Liver (tissue), 9 donors: Measurements from ENCODE around the gene LMOD1. TPM values are rescaled to one million over a fixed set of nuclear protein-coding genes. Genes with fewer than 3 reads are reported as not detected.

Experiments used
- DNase-seq: peaks from one replicate; pipeline ENCODE4 v3.0.0-alpha.2; 2017; ENCODE audit warnings: low spot score
- H3K27ac ChIP-seq, 2 donors: one replicate each; pipeline ENCODE4 v1.7.0; 2013; ENCODE audit warnings: inconsistent platforms in 2 of 2, low read length in 2 of 2, control low read depth in 1 of 2, low read depth in 1 of 2, mild to moderate bottlenecking in 1 of 2
- H3K27me3 ChIP-seq, 4 donors: one replicate each; pipeline versions ENCODE4 v1.6.1 to v1.7.0; 2013; ENCODE audit warnings: low read length in 3 of 4, inconsistent platforms in 1 of 4, mild to moderate bottlenecking in 1 of 4, moderate library complexity in 1 of 4; ENCODE audit not compliant: control insufficient read depth in 4 of 4, insufficient read depth in 4 of 4
- H3K36me3 ChIP-seq, 4 donors: one replicate each; pipeline versions ENCODE4 v1.6.1 to v1.7.0; 2013; ENCODE audit warnings: low read length in 3 of 4, mild to moderate bottlenecking in 3 of 4, low read depth in 1 of 4, moderate library complexity in 1 of 4; ENCODE audit not compliant: control insufficient read depth in 4 of 4, insufficient read depth in 3 of 4
- H3K4me1 ChIP-seq, 4 donors: one replicate each; pipeline versions ENCODE4 v1.6.1 to v1.7.0; 2013; ENCODE audit warnings: low read length in 3 of 4, mild to moderate bottlenecking in 3 of 4, moderate library complexity in 1 of 4; ENCODE audit not compliant: control insufficient read depth in 4 of 4, insufficient read depth in 4 of 4
- H3K4me3 ChIP-seq, 3 donors: one replicate each; pipeline versions ENCODE4 v1.6.1 to v1.7.0; 2013; ENCODE audit warnings: low read length in 3 of 3, control low read depth in 1 of 3, low read depth in 1 of 3, mild to moderate bottlenecking in 1 of 3
- H3K9ac ChIP-seq, 2 donors: one replicate each; pipeline ENCODE4 v1.7.0; 2013; ENCODE audit warnings: low read length in 2 of 2, mild to moderate bottlenecking in 2 of 2, moderate library complexity in 2 of 2, control low read depth in 1 of 2, low read depth in 1 of 2
- H3K9me3 ChIP-seq, 4 donors: one replicate each; pipeline versions ENCODE4 v1.6.1 to v1.7.0; 2013; ENCODE audit warnings: low read length in 3 of 4; ENCODE audit not compliant: control insufficient read depth in 4 of 4
- CTCF ChIP-seq: fragments of 150-350 bp; IDR thresholded peaks from 2 replicates; pipeline ENCODE4 v1.5.1; 2017; ENCODE audit warnings: improper control_type of control experiment, low read depth, low read length; ENCODE audit not compliant: missing input control
- GABPA ChIP-seq, 2 donors: IDR thresholded peaks in 1 of 2; conservative IDR thresholded peaks in 1 of 2; 2 replicates each; pipeline ENCODE4 v1.6.1; 2016; ENCODE audit warnings: antibody characterized with exemption in 2 of 2, mild to moderate bottlenecking in 1 of 2, moderate library complexity in 1 of 2
- HNF4A ChIP-seq, 2 donors: conservative IDR thresholded peaks; 2 replicates each; pipeline ENCODE4 v1.6.1; 2016; ENCODE audit warnings: antibody characterized with exemption in 2 of 2, mild to moderate bottlenecking in 2 of 2
- HNF4G ChIP-seq: IDR thresholded peaks from 2 replicates; pipeline ENCODE4 v1.6.1; 2016; ENCODE audit warnings: antibody characterized with exemption
- JUND ChIP-seq, 2 donors: IDR thresholded peaks; 2 replicates each; pipeline ENCODE4 v1.6.1; 2016; ENCODE audit warnings: antibody characterized with exemption in 2 of 2
- MAX ChIP-seq: IDR thresholded peaks from 2 replicates; pipeline ENCODE4 v1.6.1; 2016; ENCODE audit warnings: antibody characterized with exemption
- NR2F2 ChIP-seq: IDR thresholded peaks from 2 replicates; pipeline ENCODE4 v1.6.1; 2016; ENCODE audit warnings: antibody characterized with exemption
- RAD21 ChIP-seq, 2 donors: IDR thresholded peaks; 2 replicates each; pipeline ENCODE4 v1.6.1; 2016; ENCODE audit warnings: antibody characterized with exemption in 2 of 2, mild to moderate bottlenecking in 2 of 2
- REST ChIP-seq: IDR thresholded peaks from 2 replicates; pipeline ENCODE4 v1.6.1; 2016; ENCODE audit warnings: antibody characterized with exemption, mild to moderate bottlenecking
- RXRA ChIP-seq, 2 donors: IDR thresholded peaks; 2 replicates each; pipeline ENCODE4 v1.6.1; 2017 to 2018; ENCODE audit warnings: antibody characterized with exemption in 2 of 2, mild to moderate bottlenecking in 1 of 2
- SP1 ChIP-seq: IDR thresholded peaks from 2 replicates; pipeline ENCODE4 v1.6.1; 2018; ENCODE audit warnings: antibody characterized with exemption, mild to moderate bottlenecking
- TAF1 ChIP-seq: conservative IDR thresholded peaks from 2 replicates; pipeline ENCODE4 v1.6.1; 2016; ENCODE audit warnings: antibody characterized with exemption, mild to moderate bottlenecking
- YY1 ChIP-seq: IDR thresholded peaks from 2 replicates; pipeline ENCODE4 v1.6.1; 2016; ENCODE audit warnings: antibody characterized with exemption, mild to moderate bottlenecking
- ZBTB33 ChIP-seq: IDR thresholded peaks from 2 replicates; pipeline ENCODE4 v1.6.1; 2016; ENCODE audit warnings: antibody characterized with exemption
- WGBS: extraction: QIAGEN DNeasy Blood & Tissue Kit; methylation state at CpG from one replicate; pipeline ENCODE4 v1.1.7; 2013; 5-methylcytosine and 5-hydroxymethylcytosine counted together
- polyA plus RNA-seq, 2 donors: library from polyadenylated mRNA; stranded (reverse) in 1 of 2; unstranded in 1 of 2; fragments of 200-250 nt in 1 of 2; fragments of >200 nt in 1 of 2; fragmentation: Nextera tagmentation in 1 of 2; extraction: Ambion mirVana in 1 of 2; gene quantifications; one replicate each; pipeline versions ENCODE4 v1.2.1 to v1.2.3, GENCODE V29; 2013 to 2015
- total RNA-seq, 2 donors: library from RNA; depleted of rRNA; stranded (reverse); fragments of >200 nt; gene quantifications; one replicate each; pipeline ENCODE4 v1.2.3, GENCODE V29; 2014
- donor health status: healthy.
- donor health status: healthy.
- donor health status: healthy.
- donor health status: healthy.
- donor health status: healthy.

Gene LMOD1
- total and polyA plus RNA-seq, 4 donors, result 0.14 to 4.4 (median 2.2) TPM

- Histone ChIP-seq H3K27ac (no peak overlapping the region), H3K36me3 (peaks cover 13 to 40% (median 34%) of the 10 kb centered on the region in 4 donors), H3K9ac (no peak overlapping the region), H3K4me3 (no peak overlapping the region), H3K4me1 (no peaks in the 10 kb centered on the region), H3K27me3 (no peaks in the 10 kb centered on the region), H3K9me3 (no peaks in the 10 kb centered on the region)
- whole genome bisulfite sequencing, result 67% methylated on average over 9 of the region's 9 CpGs
- no peak for DNase-seq
- no peak for TF ChIP-seq NR2F2
- no peak for TF ChIP-seq JUND (IDR thresholded peaks at IDR 0.05)
- no peak for TF ChIP-seq HNF4G
- no peak for TF ChIP-seq TAF1
- no peak for TF ChIP-seq SP1
- no peak for TF ChIP-seq RAD21 (IDR thresholded peaks at IDR 0.05)
- no peak for TF ChIP-seq MAX
- TF ChIP-seq GABPA (IDR thresholded peaks at IDR 0.05 in 1 of 2, conservative IDR thresholded peaks at IDR 0.05 in 1 of 2), result no peak
- TF ChIP-seq CTCF, result no peak
- TF ChIP-seq REST, result no peak
Observed at GRCh38 chr1:201970334-201971159, 24.2 kb upstream of the LMOD1 start.

- peaks cover 16 to 55% (median 48%) of the 10 kb centered on the region in 4 donors for H3K36me3 ChIP-seq
- 89% methylated on average over 16 of the region's 16 CpGs for WGBS
- H3K4me1 ChIP-seq, result no peaks in the 10 kb centered on the region
Observed at GRCh38 chr1:201968202-201968925, 22.0 kb upstream of the LMOD1 start.

More at GRCh38 chr1:201968202-201968925, 22.0 kb upstream of the LMOD1 start:
- no peaks in the 10 kb centered on the region for H3K27me3 ChIP-seq
- no peak for TF ChIP-seq ZBTB33
- no peak for TF ChIP-seq YY1
- no peak for TF ChIP-seq RAD21 (IDR thresholded peaks at IDR 0.05)
- no peak for TF ChIP-seq GABPA (IDR thresholded peaks at IDR 0.05 in 1 of 2, conservative IDR thresholded peaks at IDR 0.05 in 1 of 2)
- no peak for TF ChIP-seq RXRA (IDR thresholded peaks at IDR 0.05)
- TF ChIP-seq HNF4A (conservative IDR thresholded peaks at IDR 0.05), result no peak
- no peak overlapping the region for H3K27ac ChIP-seq
- H3K9me3 ChIP-seq, result no peaks in the 10 kb centered on the region
- DNase-seq, result no peak
- no peak overlapping the region for H3K4me3 ChIP-seq
- no peak overlapping the region for H3K9ac ChIP-seq
